ENCODE data around the gene ACSF2.
"Not testable (repeated sequence)": the region's sequence is repeated elsewhere in the genome, so short reads cannot be mapped to it uniquely, and the experiment has no call there.

ACSF2 gene

GRCh38 chr17:50412188-50412732 lies 13.8 kb upstream of the ACSF2 start:
- no peak for DNase-seq

GRCh38 chr17:50414808-50415207 lies 11.2 kb upstream of the ACSF2 start:
- DNase-seq = no peak

GRCh38 chr17:50419577-50419976 lies 6.4 kb upstream of the ACSF2 start:
- DNase-seq = not testable (repeated sequence)

- no peak for DNase-seq
Measured at GRCh38 chr17:50420419-50421112, 5.5 kb upstream of the ACSF2 start.

- no peak for DNase-seq
Measured at GRCh38 chr17:50421308-50422051, 4.5 kb upstream of the ACSF2 start.

GRCh38 chr17:50422738-50423137 lies 3.3 kb upstream of the ACSF2 start:
- no peak for DNase-seq

- DNase-seq = no peak
Measured at GRCh38 chr17:50423553-50424159, 2.4 kb upstream of the ACSF2 start.

- no peak for DNase-seq
Measured at GRCh38 chr17:50424246-50424995, 1.6 kb upstream of the ACSF2 start.

GRCh38 chr17:50424996-50425681 lies 879 bp upstream of the ACSF2 start:
- DNase-seq = no peak

GRCh38 chr17:50426472-50426782 lies 409 bp downstream of the ACSF2 start:
- no peak for DNase-seq

GRCh38 chr17:50426814-50427787 lies 1.1 kb downstream of the ACSF2 start:
- no peak for DNase-seq

GRCh38 chr17:50428126-50428525 lies 2.1 kb downstream of the ACSF2 start:
- not testable (repeated sequence) for DNase-seq

GRCh38 chr17:50428831-50429424 lies 2.9 kb downstream of the ACSF2 start:
- DNase-seq = no peak

- DNase-seq = no peak
Measured at GRCh38 chr17:50429793-50430192, 3.8 kb downstream of the ACSF2 start.

- no peak for DNase-seq
Measured at GRCh38 chr17:50430821-50431618, 5.0 kb downstream of the ACSF2 start.

GRCh38 chr17:50432125-50432762 lies 6.2 kb downstream of the ACSF2 start:
- no peak for DNase-seq

- DNase-seq = no peak
Measured at GRCh38 chr17:50437409-50437808, 11.4 kb downstream of the ACSF2 start.

GRCh38 chr17:50439008-50439407 lies 13.0 kb downstream of the ACSF2 start:
- DNase-seq = no peak

GRCh38 chr17:50440172-50440837 lies 14.3 kb downstream of the ACSF2 start:
- DNase-seq = no peak
